ENCODE data around the gene RNF175. TPM values are rescaled to one million over a fixed set of nuclear protein-coding genes. Genes with fewer than 3 reads are reported as not detected.

Gene RNF175
- total RNA-seq, 2 donors from 2014 or later = 0.52 TPM; not detected in 1

Other genes with a start within 250 kb of the RNF175 start
- 10 to 100 TPM; 38.5 to 39.8 TPM for gene TLR2, start 75.7 kb downstream of the RNF175 start, total RNA-seq
- 100 to 1,000 TPM; 157 to 313 TPM for gene SFRP2, start 29.1 kb upstream of the RNF175 start, total RNA-seq